Measurements from ENCODE around the gene ENTPD3. TPM values are rescaled to one million over a fixed set of nuclear protein-coding genes. Genes with fewer than 3 reads are reported as not detected.
"Not testable (repeated sequence)": the region's sequence is repeated elsewhere in the genome, so short reads cannot be mapped to it uniquely, and the experiment has no call there.

The ENTPD3 gene
- total RNA-seq, 2 donors from 2014 or later = 0.12 to 0.59 TPM

- Histone ChIP-seq H3K4me3 (no peak overlapping the region), H3K36me3 (peaks cover 20% of the 10 kb centered on the region), H3K4me1 (peaks cover 0 to 44% of the 10 kb centered on the region in 2 donors), H3K27me3 (no peaks in the 10 kb centered on the region), H3K9me3 (no peaks in the 10 kb centered on the region), H3K27ac (no peak overlapping the region)
- no peak for DNase-seq (ENCODE audit: low spot score)
- TF ChIP-seq, protein P1, sequence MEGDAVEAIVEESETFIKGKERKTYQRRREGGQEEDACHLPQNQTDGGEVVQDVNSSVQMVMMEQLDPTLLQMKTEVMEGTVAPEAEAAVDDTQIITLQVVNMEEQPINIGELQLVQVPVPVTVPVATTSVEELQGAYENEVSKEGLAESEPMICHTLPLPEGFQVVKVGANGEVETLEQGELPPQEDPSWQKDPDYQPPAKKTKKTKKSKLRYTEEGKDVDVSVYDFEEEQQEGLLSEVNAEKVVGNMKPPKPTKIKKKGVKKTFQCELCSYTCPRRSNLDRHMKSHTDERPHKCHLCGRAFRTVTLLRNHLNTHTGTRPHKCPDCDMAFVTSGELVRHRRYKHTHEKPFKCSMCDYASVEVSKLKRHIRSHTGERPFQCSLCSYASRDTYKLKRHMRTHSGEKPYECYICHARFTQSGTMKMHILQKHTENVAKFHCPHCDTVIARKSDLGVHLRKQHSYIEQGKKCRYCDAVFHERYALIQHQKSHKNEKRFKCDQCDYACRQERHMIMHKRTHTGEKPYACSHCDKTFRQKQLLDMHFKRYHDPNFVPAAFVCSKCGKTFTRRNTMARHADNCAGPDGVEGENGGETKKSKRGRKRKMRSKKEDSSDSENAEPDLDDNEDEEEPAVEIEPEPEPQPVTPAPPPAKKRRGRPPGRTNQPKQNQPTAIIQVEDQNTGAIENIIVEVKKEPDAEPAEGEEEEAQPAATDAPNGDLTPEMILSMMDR (IDR thresholded peaks at IDR 0.05) = no peak
Observed at GRCh38 chr3:40455328-40455727, 68.3 kb downstream of the ENTPD3 start.

DNA sequence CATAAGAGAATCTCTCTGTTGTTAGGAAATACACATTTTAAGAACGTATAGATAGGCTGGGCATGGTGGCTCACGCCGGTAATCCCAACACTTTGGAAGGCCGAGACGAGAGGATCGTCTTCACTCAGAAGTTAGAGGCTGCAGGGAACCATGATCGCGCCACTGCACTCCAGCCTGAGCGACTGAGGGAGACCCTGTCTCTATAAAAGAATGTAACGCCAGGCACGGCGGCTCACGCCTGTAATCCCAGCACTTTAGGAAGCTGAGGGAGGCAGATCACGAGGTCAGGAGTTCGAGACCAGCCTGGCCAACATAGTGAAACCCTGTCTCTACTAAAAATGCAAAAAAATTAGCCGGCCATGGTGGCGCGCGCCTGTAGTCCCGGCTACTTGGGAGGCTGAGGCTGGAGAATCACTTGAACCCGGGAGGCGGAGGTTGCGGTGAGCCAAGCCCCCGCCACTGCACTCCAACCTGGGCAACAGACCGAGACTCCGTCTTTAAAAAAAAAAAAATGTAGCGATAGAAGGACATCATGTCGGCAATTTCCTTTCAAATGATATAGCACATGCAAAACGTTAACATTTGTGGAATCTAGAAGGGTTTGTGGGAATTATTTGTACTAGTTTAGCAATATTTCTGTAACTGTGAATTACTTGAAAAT lies 69.4 kb downstream of the ENTPD3 start:
- Histone ChIP-seq H3K27ac (peak overlapping the region; percentile 89 to 94), H3K4me1 (peaks cover 0 to 44% of the 10 kb centered on the region in 2 donors), H3K36me3 (peaks cover 30% of the 10 kb centered on the region), H3K4me3 (peak overlapping the region; percentile 83 to 91), H3K27me3 (no peaks in the 10 kb centered on the region), H3K9me3 (no peaks in the 10 kb centered on the region)
- TF ChIP-seq, protein P1 (IDR thresholded peaks at IDR 0.05) = no peak
- DNase-seq (ENCODE audit: low spot score) = no peak

DNA sequence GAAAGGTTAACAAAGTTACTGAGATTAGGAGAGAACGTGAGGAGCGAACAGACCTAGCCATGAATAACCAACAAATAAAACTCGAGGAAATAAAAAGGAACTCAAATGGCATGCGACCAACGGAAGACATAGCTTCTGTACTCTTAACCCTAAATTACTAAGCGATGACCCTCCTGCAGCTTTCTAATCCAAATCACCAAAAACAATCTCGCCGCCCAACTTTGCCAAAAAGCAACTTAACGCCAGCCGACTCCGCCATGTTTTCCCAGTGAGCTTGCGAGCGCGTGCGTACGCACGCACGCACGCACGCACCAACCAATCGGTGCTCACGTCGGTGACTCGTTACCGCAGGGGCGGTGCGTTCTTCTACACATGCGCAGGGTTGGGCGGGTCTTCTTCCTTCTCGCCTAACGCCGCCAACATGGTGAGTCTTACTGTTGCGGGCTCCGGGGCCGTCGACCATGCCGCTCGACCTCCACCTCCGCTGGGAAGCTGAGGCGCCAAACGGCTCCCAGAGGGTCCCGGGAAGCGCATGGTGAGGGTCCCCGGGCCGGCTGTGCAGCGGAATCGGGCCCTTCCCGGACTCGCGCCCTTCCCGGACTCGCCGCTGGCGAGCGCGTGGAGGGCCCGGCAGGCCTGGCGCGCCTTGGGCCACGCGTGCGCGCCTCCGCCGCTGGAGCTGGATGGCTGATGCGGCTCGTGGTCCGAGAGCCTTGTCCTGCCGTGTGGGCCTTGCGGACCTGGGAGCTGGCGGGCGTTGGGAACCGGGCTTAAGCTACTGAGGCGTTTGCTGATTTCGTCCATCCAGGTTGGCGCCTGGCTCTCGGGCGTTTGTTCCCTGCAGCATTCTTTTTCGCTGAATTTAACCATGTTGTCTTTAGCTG lies 70.2 kb downstream of the ENTPD3 start, which contains the start of gene RPL14:
RPL14 (plus strand) TSS at position 400 of the 884 bp plus-strand sequence; CDS start at position 533, 133 bp downstream.
- peak within 1 kb of the TSS; percentile 83 to 91 for H3K4me3 ChIP-seq
- peak within 1 kb of the TSS; percentile 89 to 94 for H3K27ac ChIP-seq
- H3K9me3 ChIP-seq = no peaks in the 10 kb centered on the region
- DNase-seq (ENCODE audit: low spot score) = peak; percentile 99
- peaks cover 0 to 36% of the 10 kb centered on the region in 2 donors for H3K4me1 ChIP-seq
- TF ChIP-seq, protein P1 (IDR thresholded peaks at IDR 0.05) = peak in 1 of 2 donors; percentile 28
- no peaks in the 10 kb centered on the region for H3K27me3 ChIP-seq
- H3K36me3 ChIP-seq = peaks cover 38% of the 10 kb centered on the region

- peaks cover 51% of the 10 kb centered on the region for H3K36me3 ChIP-seq
- DNase-seq (ENCODE audit: low spot score) = no peak
- H3K4me3 ChIP-seq = peak overlapping the region in 1 of 2 donors; percentile 91
- H3K9me3 ChIP-seq = no peaks in the 10 kb centered on the region
- TF ChIP-seq, protein P1 (IDR thresholded peaks at IDR 0.05) = no peak
- peak overlapping the region in 1 of 2 donors; percentile 94 for H3K27ac ChIP-seq
- no peaks in the 10 kb centered on the region for H3K27me3 ChIP-seq
- H3K4me1 ChIP-seq = peaks cover 0 to 30% of the 10 kb centered on the region in 2 donors
Observed at GRCh38 chr3:40458473-40458872, 71.5 kb downstream of the ENTPD3 start.

DNA sequence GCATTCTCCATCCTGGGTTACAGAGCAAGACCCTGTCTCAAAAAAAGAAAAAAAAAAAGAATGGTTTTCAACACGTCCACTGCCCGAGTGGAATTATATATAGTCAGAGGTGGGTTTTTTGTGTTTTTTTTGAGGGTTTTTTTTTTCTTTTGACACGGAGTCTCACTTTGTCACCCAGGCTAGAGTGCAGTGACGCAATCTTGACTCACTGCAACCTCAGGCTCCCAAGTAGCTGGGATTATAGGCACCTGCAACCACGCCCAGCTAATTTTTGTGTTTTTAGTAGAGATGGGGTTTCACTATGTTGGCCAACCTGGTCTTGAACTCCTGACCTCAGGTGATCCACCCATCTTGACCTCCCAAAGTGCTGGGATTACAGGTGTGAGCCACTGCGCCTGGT lies 73.5 kb downstream of the ENTPD3 start:
- not testable (repeated sequence) for H3K27me3 ChIP-seq; DNase-seq (ENCODE audit: low spot score); H3K4me3 ChIP-seq; H3K27ac ChIP-seq; H3K9me3 ChIP-seq
- Histone ChIP-seq H3K4me1 (peaks cover 0 to 22% of the 10 kb centered on the region in 2 donors), H3K36me3 (peaks cover 61% of the 10 kb centered on the region)

DNA sequence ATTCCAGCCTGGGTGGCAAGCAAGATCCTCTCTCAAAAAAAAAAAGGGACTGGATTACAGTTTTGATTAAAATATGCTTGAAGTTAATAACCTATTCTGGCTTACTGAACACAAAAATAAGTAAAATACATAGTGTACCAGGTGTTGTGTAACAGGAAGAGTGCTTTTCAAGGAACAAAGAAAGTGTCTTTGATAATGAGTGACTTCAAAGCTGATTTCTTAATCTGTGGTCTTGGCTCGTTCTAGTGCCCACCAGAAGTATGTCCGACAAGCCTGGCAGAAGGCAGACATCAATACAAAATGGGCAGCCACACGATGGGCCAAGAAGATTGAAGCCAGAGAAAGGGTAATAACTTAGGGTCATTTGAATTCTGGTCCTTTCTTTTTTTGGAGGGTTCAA lies 74.2 kb downstream of the ENTPD3 start:
- Histone ChIP-seq H3K9me3 (no peaks in the 10 kb centered on the region), H3K4me1 (peaks cover 0 to 20% of the 10 kb centered on the region in 2 donors), H3K36me3 (peaks cover 61% of the 10 kb centered on the region), H3K4me3 (no peak overlapping the region), H3K27me3 (no peaks in the 10 kb centered on the region), H3K27ac (no peak overlapping the region)
- DNase-seq (ENCODE audit: low spot score) = no peak
- TF ChIP-seq, protein P1 (IDR thresholded peaks at IDR 0.05) = no peak

GRCh38 chr3:40462838-40463237 lies 75.9 kb downstream of the ENTPD3 start:
- H3K27me3 ChIP-seq; H3K4me3 ChIP-seq; H3K9me3 ChIP-seq; H3K27ac ChIP-seq; DNase-seq (ENCODE audit: low spot score): not testable (repeated sequence)
- peaks cover 0 to 13% of the 10 kb centered on the region in 2 donors for H3K4me1 ChIP-seq
- peaks cover 65% of the 10 kb centered on the region for H3K36me3 ChIP-seq
